Gastrocnemius medialis (tissue), 4 donors: Measurements from ENCODE around the gene TMEM269.

ENCODE experiments used
- POLR2A ChIP-seq, 2 donors: fragments of 450-650 bp; IDR thresholded peaks; one replicate each; pipeline ENCODE4 v1.6.1; 2017; ENCODE audit warnings: antibody characterized with exemption in 2 of 2, mild to moderate bottlenecking in 2 of 2, moderate library complexity in 2 of 2
- TF ChIP-seq, protein P1 (sequence below), 5 experiments: fragments of 450-650 bp in 3 of 5; fragments of 200-600 bp in 2 of 5; sonication (generic) in 2 of 5; IDR thresholded peaks in 4 of 5; conservative IDR thresholded peaks in 1 of 5; 1 replicate in 4 of 5; 2 replicates in 1 of 5; pipeline ENCODE4 v1.5.1; 2016 to 2019; ENCODE audit warnings: antibody characterized with exemption in 5 of 5, mild to moderate bottlenecking in 3 of 5, moderate library complexity in 3 of 5

GRCh38 chr1:42748461-42749410 lies 36.1 kb upstream of the TMEM269 start:
- TF ChIP-seq, protein P1, sequence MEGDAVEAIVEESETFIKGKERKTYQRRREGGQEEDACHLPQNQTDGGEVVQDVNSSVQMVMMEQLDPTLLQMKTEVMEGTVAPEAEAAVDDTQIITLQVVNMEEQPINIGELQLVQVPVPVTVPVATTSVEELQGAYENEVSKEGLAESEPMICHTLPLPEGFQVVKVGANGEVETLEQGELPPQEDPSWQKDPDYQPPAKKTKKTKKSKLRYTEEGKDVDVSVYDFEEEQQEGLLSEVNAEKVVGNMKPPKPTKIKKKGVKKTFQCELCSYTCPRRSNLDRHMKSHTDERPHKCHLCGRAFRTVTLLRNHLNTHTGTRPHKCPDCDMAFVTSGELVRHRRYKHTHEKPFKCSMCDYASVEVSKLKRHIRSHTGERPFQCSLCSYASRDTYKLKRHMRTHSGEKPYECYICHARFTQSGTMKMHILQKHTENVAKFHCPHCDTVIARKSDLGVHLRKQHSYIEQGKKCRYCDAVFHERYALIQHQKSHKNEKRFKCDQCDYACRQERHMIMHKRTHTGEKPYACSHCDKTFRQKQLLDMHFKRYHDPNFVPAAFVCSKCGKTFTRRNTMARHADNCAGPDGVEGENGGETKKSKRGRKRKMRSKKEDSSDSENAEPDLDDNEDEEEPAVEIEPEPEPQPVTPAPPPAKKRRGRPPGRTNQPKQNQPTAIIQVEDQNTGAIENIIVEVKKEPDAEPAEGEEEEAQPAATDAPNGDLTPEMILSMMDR (IDR thresholded peaks at IDR 0.05 in 4 of 5, conservative IDR thresholded peaks at IDR 0.05 in 1 of 5): no peak
- no peak for TF ChIP-seq POLR2A (IDR thresholded peaks at IDR 0.05)
